Endometrium (tissue), 2 donors: ENCODE measurements around the gene LASP1.
"Not testable (repeated sequence)": the region's sequence is repeated elsewhere in the genome, so short reads cannot be mapped to it uniquely, and the experiment has no call there.

Experiments used
- FAIRE-seq: peaks from 2 replicates; lab custom pipeline; 2012; peaks lifted over from hg19 to GRCh38; lab: Jason Lieb, UNC
- donor health status: control.
- donor health status: control.

The LASP1 gene, protein sequence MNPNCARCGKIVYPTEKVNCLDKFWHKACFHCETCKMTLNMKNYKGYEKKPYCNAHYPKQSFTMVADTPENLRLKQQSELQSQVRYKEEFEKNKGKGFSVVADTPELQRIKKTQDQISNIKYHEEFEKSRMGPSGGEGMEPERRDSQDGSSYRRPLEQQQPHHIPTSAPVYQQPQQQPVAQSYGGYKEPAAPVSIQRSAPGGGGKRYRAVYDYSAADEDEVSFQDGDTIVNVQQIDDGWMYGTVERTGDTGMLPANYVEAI

GRCh38 chr17:38869526-38870258, at the start of gene LASP1:
TSS of gene LASP1 (plus strand) at chr17:38870058. CDS start at chr17:38870190, 132 bp downstream.
- no peak for FAIRE-seq

- no peak for FAIRE-seq
Measured at GRCh38 chr17:38824899-38825761, 44.7 kb upstream of the LASP1 start, which contains the start of gene CWC25. TSS of gene CWC25 (minus strand) at chr17:38825321. CDS start at chr17:38825183, 138 bp downstream.

DNA sequence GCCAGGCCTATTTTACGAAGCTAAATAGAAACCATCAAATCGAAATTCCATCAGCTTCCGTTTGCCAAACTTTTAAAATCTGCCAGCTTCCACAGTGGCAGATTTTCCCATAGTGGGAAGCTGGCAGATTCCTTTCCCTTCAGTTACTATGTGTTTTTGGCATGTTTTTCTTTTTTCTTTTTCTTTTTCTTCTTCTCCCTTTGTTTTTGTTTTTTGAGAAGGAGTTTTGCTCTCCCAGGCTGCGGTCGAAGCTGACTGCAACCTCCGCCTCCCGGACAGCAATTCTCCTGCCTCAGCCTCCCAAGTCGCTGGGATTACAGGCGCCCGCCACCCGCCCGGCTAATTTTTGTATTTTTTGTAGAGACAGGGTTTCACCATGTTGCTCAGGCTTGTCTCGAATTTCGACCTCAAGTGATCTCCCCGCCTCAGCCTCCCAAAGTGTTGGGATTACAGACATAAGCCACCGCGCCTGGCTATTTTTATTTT, 44.1 kb upstream of the LASP1 start:
- FAIRE-seq: no peak

GRCh38 chr17:38844261-38844757, 25.5 kb upstream of the LASP1 start:
- no peak for FAIRE-seq

DNA sequence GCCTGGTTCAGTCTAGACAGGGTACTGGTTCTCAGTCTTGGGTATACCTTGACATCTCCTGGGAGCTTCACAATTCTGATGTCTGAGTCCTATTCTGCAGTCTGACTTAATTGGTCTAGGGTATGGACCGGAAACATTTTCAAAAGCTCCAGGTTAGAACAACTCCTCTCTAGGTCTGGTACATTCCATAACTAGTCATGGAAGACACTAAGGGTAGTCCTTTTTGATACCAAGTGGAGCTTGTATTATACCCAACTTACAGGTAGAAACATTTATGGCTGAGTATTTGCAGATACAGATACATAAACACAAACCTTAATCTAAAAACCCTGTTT, 21.3 kb upstream of the LASP1 start:
- no peak for FAIRE-seq

DNA sequence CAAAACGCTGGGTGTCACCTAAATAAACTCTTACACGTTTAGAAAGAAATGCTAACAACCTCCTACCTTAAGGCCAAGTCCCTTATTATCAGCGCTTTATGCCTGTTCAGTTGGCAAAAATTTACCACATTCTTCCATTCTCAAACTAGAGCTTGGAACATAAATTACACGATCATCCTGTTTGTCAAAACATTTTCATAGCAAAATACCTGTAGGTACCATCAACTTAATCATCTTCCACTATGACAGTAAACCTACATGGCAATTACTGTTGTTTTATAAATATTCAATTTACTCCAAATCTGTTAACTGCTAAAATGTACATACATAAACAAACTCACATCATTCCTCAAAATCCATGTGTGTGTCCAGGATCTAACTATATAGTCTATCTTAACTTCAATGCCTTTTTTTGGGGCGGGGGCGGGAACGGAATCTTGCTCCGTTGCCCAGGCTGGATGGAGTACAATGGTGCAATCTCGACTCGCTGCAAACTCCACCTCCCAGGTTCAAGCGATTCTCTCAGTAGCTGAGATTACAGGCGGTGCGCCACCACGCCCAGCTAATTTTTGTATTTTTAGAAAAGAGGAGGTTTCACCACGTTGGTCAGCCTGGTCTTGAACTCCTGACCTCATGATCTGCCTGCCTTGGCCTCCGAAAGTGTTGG, 20.8 kb upstream of the LASP1 start:
- no peak for FAIRE-seq

DNA sequence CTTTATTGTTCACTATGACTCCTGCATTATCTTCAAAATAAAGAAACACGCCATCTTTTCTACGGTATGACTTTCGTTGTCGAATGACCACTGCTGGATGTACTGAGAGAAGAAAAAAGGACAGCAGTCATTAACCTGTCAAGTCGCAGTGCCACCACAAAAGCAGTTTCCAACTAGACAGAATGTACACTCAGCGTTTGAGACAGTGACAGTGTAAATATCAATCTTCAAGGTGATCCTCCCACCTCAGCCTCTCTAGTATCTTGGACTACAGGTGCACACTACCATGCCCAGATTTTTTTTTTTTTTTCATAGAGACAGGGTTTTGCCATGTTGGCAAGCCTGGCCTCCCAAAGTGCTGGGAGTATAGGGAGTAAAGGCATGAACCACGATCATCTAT, 19.5 kb upstream of the LASP1 start:
- FAIRE-seq: no peak

GRCh38 chr17:38851434-38851833, 18.4 kb upstream of the LASP1 start:
- no peak for FAIRE-seq

DNA sequence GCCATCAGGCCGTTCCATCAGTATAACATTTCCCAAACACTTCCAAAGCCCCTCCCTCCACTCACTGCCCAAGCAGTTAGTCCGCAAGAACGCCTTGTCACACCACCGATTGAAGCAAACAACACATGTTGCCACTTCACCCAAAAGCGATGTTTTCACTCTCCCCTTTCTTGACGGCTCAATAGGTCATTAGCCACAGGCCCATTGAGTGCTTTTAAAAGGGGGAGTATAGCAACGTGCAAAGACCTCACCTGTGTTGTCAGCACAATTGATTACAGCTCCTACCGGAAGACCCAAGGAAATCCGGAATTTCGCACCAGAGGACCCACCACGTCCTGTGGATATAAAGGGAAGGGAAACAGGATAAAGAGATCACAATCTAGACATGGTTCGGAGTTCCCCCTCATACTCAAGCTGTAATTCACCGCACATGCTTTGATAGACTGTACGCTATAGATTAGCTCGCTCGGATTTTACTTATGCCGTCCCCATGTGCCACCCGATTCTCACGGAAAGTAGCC, 17.0 kb upstream of the LASP1 start:
- FAIRE-seq: no peak

GRCh38 chr17:38853292-38854219, 16.3 kb upstream of the LASP1 start, which contains the start of gene RPL23:
TSS of gene RPL23 (minus strand) at chr17:38853721. CDS start at chr17:38853710, 11 bp downstream.
- peak; percentile 83 for FAIRE-seq

GRCh38 chr17:38855101-38855714, 14.7 kb upstream of the LASP1 start:
- FAIRE-seq: not testable (repeated sequence)

- no peak for FAIRE-seq
Measured at GRCh38 chr17:38857271-38857670, 12.6 kb upstream of the LASP1 start.

DNA sequence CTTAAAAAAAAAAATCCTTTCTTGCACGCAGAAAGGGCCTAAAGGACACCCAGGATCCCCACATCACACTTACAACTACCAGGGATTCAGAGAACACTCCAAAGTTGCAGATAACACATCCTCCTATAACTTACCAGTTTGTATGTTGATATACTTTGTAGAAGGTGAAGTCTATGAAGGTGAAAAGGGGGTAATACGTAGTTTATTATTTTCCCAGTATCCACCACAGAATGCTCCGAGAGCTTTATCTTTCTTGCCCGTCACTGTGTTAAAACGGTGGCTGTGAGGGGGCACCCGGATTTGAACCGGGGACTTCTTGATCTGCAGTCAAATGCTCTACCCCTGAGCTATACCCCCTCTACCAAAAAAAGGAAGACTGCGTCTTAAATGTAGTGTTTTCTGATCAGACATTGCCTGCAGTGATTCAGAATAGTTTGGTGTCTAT, 8.4 kb upstream of the LASP1 start:
- FAIRE-seq: no peak

DNA sequence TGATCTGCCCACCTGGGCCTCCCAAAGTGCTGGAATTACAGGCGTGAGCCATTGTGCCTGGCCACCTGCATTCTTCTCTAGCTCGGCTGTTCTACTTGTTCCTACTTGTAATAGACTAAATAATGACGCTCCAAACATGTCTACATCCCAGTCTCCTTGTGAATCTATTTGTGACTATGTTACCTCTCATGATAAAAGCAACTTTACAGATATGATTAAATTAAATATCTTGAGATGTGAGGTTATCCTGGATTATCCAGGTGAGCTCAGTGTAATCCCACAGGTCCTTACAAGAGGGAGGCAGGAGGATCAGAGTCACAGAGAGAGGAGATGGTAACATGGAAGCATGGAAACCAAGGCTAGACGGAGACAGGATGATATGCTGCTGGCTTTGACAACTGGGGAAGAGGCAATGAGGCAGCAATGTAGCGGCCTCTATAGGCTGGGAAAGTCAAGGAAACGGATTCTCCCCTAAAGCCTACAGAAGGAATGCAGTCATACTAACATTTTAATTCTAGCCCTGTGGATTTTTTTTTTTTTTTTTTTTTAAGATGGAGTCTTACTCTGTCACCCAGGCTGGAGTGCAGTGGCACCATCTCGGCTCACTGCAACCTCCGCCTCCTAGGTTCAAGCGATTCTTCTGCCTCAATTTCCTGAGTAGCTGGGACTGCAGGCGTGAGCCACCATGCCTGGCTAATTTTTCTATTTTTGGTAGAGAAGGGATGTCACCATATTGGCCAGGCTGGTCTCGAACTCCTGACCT, 5.0 kb upstream of the LASP1 start:
- no peak for FAIRE-seq

DNA sequence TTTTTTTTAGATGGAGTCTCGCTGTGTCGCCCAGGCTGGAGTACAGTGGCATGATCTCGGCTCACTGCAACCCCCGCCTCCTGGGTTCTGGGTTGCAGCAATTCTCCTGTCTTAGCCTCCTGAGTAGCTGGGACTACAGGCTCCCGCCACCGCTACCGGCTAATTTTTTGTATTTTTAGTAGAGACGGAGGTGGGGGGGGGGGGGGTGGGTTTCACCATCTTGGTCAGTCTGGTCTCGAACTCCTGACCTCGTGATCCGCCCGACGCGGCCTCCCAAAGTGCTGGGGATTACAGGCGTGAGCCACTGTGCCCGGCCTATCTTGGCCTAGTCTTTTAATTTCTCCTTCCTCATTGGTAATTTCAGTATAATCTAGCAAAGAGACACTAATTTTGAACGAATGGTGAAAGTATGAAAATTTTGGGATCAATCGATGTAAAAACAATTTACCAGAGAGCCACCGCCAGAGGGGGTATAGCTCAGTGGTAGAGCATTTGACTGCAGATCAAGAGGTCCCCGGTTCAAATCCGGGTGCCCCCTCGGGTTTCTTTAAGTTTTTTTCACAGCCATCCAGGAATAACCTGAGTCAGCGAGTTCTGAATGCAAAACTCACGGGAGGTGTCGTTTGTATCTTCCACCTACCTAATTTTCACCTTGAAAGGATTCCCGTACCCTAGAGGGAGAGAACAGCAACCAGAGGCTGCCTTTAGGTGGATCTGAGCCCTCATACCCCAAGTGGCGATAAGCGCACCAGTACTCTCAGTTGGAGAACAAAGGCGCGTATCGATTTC, 2.5 kb upstream of the LASP1 start:
- no peak for FAIRE-seq

DNA sequence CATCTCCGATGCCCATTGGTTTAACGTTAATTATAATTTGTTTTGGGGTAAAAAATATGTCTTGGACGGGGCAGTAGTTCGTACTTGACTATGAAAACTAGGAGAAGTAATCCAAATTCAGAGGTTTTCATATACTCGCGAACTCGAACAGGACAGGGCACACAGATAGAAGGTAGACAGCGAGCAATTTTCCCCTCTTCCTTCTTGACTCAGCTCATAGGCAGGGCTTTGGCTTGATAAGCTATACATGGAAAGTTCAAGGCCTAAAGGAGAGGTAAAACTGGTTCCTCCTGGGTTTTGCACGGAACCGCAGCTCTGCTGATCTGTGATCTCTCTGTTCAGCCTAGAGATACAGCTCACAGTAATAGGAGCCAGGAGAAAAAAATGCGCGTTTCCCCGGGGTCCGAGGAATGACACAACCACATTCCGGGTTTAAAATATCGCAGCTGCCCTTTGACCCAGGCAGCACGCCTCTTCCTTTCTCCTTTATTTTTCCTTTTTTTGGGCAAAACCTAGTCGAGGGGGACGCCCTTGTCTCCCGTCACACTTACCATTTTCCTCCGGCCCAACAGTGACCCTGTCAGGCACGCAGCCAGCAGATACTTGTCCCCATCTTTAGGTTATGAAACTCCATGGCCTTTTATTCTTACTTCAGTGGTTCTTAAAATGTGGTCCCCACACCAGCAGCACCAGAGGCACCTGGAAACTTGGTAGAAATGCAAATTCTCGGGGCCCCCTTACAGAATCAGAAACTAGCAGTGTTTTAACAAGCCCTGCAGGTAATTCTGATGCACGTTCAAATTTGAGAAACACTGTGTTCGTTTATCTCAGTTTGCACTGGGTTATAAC, 1.7 kb upstream of the LASP1 start:
- FAIRE-seq: no peak

GRCh38 chr17:38868817-38869525, 887 bp upstream of the LASP1 start:
- peak; percentile 62 for FAIRE-seq
